Ishikawa (cell line): Measurements from ENCODE around the gene RGS14.
A peak's percentile ranks its signal among the peaks of the same experiment; 100 is the strongest.

ENCODE experiments used
- NFIC ChIP-seq: IDR thresholded peaks from 2 replicates; pipeline ENCODE4 v1.6.1; 2012
- RAD21 ChIP-seq: IDR thresholded peaks from 2 replicates; pipeline ENCODE4 v1.6.1; 2012; ENCODE audit warnings: low read depth
- REST ChIP-seq: IDR thresholded peaks from 2 replicates; pipeline ENCODE4 v1.6.1; 2012; ENCODE audit warnings: low read depth, mild to moderate bottlenecking
- TAF1 ChIP-seq: IDR thresholded peaks from 2 replicates; pipeline ENCODE4 v1.6.1; 2012; ENCODE audit warnings: low read depth, mild to moderate bottlenecking
- TEAD4 ChIP-seq: IDR thresholded peaks from 2 replicates; pipeline ENCODE4 v1.6.1; 2012
- YY1 ChIP-seq: IDR thresholded peaks from 2 replicates; pipeline ENCODE4 v1.6.1; 2012; ENCODE audit warnings: low read depth

- no peak for TF ChIP-seq TEAD4
- no peak for TF ChIP-seq YY1
- TF ChIP-seq RAD21: peak; percentile 24
- TF ChIP-seq REST: no peak
- TF ChIP-seq NFIC: no peak
- TF ChIP-seq TAF1: no peak
Measured at GRCh38 chr5:177382423-177383029, 24.8 kb downstream of the RGS14 start.
